ENCODE results near the gene HSD17B2.

The HSD17B2 gene

DNA sequence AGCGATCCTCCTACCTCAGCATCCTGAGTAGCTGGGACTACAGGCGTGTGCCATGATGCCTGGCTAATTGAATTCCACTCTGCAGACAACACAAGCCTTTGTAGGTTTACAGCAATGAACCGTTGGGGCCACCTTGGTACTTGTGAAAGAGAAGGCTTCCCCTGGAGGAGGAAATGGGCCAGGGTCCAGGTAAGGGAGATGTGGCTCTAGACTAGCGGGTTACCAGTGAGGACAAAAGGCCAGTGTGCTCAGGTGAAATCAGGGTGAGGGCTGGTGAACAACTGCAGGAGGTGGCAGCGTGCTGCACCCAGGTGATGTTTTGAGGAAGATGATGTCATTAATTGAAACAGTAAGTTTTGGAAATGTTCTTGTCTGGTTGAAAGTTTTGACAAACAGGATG lies 30.5 kb upstream of the HSD17B2 start:
- H3K4me2 ChIP-seq (ENCODE audit: low read length) = no peak overlapping the region
- H3K27me3 ChIP-seq (ENCODE audit: insufficient read depth, low read length) = no peaks in the 10 kb centered on the region
- 0 out of 2 replicates have a peak, but pooled peaks cover 3% of the 10 kb centered on the region for H3K9me3 ChIP-seq (ENCODE audit: low read length)
- no peaks in the 10 kb centered on the region for H3K79me2 ChIP-seq (ENCODE audit: insufficient read depth, low read length)
- H3K36me3 ChIP-seq (ENCODE audit: insufficient read depth, low read length) = peaks cover 32% of the 10 kb centered on the region
- no peaks in the 10 kb centered on the region for H3F3A ChIP-seq (ENCODE audit: insufficient read depth, low read length)
- no peaks in the 10 kb centered on the region for H3K9me2 ChIP-seq (ENCODE audit: low read depth, low read length)
- H3K4me3 ChIP-seq (ENCODE audit: low read depth, low read length, poor library complexity, severe bottlenecking) = no peak overlapping the region
- H3K9ac ChIP-seq (ENCODE audit: low read length) = no peak overlapping the region
- no peak for TF ChIP-seq EZH2 (IDR thresholded peaks at IDR 0.05; ENCODE audit: borderline replicate concordance, low read length)
- TF ChIP-seq, protein P1, sequence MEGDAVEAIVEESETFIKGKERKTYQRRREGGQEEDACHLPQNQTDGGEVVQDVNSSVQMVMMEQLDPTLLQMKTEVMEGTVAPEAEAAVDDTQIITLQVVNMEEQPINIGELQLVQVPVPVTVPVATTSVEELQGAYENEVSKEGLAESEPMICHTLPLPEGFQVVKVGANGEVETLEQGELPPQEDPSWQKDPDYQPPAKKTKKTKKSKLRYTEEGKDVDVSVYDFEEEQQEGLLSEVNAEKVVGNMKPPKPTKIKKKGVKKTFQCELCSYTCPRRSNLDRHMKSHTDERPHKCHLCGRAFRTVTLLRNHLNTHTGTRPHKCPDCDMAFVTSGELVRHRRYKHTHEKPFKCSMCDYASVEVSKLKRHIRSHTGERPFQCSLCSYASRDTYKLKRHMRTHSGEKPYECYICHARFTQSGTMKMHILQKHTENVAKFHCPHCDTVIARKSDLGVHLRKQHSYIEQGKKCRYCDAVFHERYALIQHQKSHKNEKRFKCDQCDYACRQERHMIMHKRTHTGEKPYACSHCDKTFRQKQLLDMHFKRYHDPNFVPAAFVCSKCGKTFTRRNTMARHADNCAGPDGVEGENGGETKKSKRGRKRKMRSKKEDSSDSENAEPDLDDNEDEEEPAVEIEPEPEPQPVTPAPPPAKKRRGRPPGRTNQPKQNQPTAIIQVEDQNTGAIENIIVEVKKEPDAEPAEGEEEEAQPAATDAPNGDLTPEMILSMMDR (IDR thresholded peaks at IDR 0.05; ENCODE audit: low read length) = no peak
- no peaks in the 10 kb centered on the region for H3K4me1 ChIP-seq (ENCODE audit: insufficient read depth, low read length, severe bottlenecking)
- no peak overlapping the region for H3K27ac ChIP-seq (ENCODE audit: low read depth, low read length, poor library complexity, severe bottlenecking)
- H4K20me1 ChIP-seq (ENCODE audit: insufficient read depth, low read length) = no peaks in the 10 kb centered on the region
- no peak overlapping the region for H2AFZ ChIP-seq (ENCODE audit: low read length)

DNA sequence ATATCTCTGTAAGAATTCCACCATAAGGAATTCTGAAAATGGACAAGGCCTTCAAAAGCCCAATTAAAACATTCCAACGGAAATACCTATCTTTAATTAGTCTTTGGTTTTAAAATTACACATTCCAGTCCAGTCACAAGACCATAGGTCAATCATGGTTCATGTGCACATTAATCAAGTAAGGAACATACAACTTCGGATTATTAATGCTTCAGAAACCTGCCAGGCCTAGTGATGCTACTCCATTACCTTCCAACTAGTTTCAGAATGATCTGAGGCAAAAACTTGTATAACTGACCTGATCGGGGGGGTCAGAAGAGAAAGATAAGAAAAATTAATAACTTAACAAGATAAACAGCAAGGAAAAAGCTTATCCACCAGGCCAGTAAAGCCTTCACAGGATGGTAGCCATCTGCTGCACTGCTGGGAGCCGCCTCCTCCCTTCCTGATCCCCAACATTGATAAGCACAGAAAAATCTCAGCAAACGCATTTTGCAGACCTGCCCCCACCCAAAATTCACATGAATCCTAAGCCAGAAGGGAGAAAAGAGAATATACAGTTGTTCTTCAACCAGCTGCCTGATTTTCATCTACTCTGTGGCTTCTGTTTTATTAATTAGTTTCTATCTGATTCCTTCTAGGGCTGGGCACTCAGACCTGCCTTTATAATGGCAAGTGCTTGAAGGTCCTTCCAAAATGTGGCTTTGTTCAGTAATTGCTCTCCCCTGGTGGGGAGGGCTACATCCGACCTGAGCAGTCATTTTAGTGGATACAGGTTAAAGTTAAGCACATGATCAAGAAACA lies 29.8 kb upstream of the HSD17B2 start:
- Histone ChIP-seq H3K4me3 (ENCODE audit: low read depth, low read length, poor library complexity, severe bottlenecking) (no peak overlapping the region), H3K27ac (ENCODE audit: low read depth, low read length, poor library complexity, severe bottlenecking) (no peak overlapping the region), H3K36me3 (ENCODE audit: insufficient read depth, low read length) (peaks cover 26% of the 10 kb centered on the region), H3K4me1 (ENCODE audit: insufficient read depth, low read length, severe bottlenecking) (peaks cover 2% of the 10 kb centered on the region), H3K4me2 (ENCODE audit: low read length) (no peak overlapping the region), H3F3A (ENCODE audit: insufficient read depth, low read length) (no peaks in the 10 kb centered on the region), H4K20me1 (ENCODE audit: insufficient read depth, low read length) (no peaks in the 10 kb centered on the region), H3K9me2 (ENCODE audit: low read depth, low read length) (no peaks in the 10 kb centered on the region), H2AFZ (ENCODE audit: low read length) (no peak overlapping the region), H3K27me3 (ENCODE audit: insufficient read depth, low read length) (no peaks in the 10 kb centered on the region), H3K9ac (ENCODE audit: low read length) (no peak overlapping the region), H3K79me2 (ENCODE audit: insufficient read depth, low read length) (no peaks in the 10 kb centered on the region), H3K9me3 (ENCODE audit: low read length) (peaks cover 6% of the 10 kb centered on the region; the same call in 1 of the 2 replicates)
- TF ChIP-seq, protein P1 (IDR thresholded peaks at IDR 0.05; ENCODE audit: low read length) = no peak
- no peak for TF ChIP-seq EZH2 (IDR thresholded peaks at IDR 0.05; ENCODE audit: borderline replicate concordance, low read length)

DNA sequence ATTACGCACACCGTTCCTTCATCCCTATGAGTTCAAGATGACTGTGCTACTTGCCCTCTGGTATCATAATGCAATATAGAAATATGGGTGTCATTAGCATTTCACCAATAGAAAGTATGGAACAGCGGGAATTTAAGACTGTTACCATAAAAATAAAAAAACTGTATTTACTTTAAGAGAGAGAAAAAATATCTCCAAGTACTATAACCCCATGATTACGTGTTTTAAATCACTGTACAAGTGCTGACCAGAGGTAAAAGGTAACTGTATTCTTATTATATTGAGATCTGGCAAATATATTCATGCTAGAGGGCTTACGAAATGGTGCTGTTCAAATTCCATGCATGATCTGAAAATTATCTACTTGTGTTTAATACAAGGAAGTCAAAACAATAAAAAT lies 29.0 kb upstream of the HSD17B2 start:
- Histone ChIP-seq H3K9ac (ENCODE audit: low read length) (no peak overlapping the region), H2AFZ (ENCODE audit: low read length) (no peak overlapping the region), H3K36me3 (ENCODE audit: insufficient read depth, low read length) (peaks cover 23% of the 10 kb centered on the region), H3F3A (ENCODE audit: insufficient read depth, low read length) (no peaks in the 10 kb centered on the region), H3K27me3 (ENCODE audit: insufficient read depth, low read length) (no peaks in the 10 kb centered on the region), H3K79me2 (ENCODE audit: insufficient read depth, low read length) (no peaks in the 10 kb centered on the region), H3K27ac (ENCODE audit: low read depth, low read length, poor library complexity, severe bottlenecking) (no peak overlapping the region), H3K9me3 (ENCODE audit: low read length) (peaks cover 6% of the 10 kb centered on the region; the same call in 1 of the 2 replicates), H3K4me3 (ENCODE audit: low read depth, low read length, poor library complexity, severe bottlenecking) (no peak overlapping the region), H3K4me2 (ENCODE audit: low read length) (no peak overlapping the region), H3K9me2 (ENCODE audit: low read depth, low read length) (no peaks in the 10 kb centered on the region), H4K20me1 (ENCODE audit: insufficient read depth, low read length) (no peaks in the 10 kb centered on the region), H3K4me1 (ENCODE audit: insufficient read depth, low read length, severe bottlenecking) (peaks cover 9% of the 10 kb centered on the region)
- TF ChIP-seq, protein P1 (IDR thresholded peaks at IDR 0.05; ENCODE audit: low read length) = no peak
